GDM1 (cell line): ENCODE measurements around the gene GPS1.
A peak's percentile ranks its signal among the peaks of the same experiment; 100 is the strongest.

Experiments used
- DNase-seq: peaks from one replicate; lab custom pipeline; 2025; lab: John Stamatoyannopoulos, UW

GPS1 gene

GRCh38 chr17:82051776-82052637 is at the start of gene GPS1, which contains the start of gene RFNG:
Gene GPS1, plus strand, starts transcription at chr17:82051898. Its CDS starts 34 bp downstream, at chr17:82051932.
Gene RFNG, minus strand, starts transcription at chr17:82051811. Its CDS starts 45 bp downstream, at chr17:82051766.
- DNase-seq: peak; percentile 28

DNA sequence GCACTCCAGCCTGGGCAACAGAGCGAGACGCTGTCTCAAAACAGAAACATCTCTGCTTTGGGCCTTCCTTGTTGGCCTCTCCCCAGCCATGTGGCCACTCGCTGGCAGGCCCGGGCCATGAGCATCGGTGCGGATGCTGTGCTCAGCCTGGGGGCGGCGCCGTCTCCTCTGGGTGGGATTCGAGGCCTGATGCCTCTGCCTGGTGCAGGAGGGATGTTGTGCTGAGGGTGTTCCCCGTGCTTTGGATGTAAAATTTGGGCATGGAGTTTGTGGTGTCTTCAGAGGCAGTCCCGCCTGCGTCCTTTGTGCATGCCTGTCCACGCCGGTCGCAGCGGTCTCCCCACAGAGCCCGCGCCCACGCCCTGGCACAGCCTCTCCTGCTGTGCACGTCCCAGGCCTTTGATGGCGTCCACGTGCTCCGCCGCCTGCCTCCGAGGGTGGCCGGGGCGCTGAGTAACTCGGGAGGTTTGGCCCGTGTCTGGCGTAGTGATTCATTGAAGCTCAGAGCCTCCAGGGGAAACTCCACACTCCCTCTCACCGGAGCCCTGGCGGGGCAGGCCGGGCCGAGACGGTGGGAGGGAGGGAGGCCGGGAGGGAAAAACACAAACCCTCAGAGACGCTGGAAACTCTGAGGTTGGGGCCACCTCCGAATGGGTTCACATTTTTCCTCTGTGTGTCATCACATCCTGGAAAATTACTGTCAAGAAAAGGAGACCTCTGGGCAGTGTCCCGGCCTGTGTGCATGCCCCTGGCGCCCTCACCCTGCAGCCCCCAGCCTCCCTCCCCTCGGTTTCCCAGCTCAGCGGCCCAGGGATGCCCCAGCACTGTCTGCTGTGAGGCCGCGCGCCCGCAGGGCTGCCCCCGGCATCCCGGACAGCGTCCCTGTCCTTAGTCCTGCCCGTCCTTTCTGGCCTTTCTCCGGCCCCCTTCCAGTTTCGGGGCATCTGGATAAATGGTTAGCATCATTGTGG is 48.0 kb upstream of the GPS1 start:
- DNase-seq: no peak

DNA sequence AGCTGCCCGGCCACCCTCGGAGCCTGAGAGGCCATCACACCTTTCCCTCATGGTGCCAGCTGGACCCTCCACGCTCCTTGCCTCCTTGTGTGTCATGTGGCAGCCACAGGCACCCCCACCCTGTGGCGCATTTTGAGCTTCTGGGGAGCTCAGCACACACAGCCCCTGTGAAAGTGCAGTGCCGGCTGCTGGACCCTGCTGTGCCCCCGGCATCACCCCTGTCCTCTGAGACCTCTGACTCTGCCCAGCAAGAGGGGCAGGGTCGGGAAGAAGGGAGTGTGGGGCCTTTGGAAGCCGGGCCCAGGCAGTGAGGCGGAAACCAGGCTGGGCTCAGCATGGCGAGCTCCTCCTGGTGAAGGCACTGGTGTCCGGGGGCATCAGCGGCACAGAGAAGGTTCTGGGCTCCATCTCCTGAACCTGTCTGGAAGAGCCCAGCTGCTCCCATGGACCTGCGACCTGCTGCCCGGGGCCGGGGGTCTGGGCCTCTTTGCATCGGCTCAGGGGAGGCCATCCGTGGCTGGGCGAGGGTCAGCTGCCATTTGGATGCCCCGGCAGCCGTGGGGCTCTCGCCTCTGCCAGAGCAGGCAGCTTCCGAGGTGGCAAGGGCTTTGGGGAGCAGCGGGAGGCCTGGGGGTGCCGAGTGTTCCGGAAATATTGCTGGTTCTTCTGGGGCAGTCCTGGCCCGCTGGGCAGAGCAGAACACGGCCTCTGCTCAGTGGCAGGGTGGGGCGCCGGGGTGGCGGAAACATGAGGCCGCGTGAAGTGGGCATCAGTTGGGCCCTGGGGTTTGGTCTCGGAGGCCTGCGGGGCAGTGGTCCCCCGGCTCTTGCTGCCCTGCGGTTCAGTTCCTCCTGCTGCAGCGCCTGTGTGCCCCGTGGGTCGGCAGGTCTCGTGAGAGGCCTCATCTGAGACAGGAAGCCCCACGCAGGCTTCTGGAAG is 46.9 kb upstream of the GPS1 start:
- DNase-seq: no peak

DNA sequence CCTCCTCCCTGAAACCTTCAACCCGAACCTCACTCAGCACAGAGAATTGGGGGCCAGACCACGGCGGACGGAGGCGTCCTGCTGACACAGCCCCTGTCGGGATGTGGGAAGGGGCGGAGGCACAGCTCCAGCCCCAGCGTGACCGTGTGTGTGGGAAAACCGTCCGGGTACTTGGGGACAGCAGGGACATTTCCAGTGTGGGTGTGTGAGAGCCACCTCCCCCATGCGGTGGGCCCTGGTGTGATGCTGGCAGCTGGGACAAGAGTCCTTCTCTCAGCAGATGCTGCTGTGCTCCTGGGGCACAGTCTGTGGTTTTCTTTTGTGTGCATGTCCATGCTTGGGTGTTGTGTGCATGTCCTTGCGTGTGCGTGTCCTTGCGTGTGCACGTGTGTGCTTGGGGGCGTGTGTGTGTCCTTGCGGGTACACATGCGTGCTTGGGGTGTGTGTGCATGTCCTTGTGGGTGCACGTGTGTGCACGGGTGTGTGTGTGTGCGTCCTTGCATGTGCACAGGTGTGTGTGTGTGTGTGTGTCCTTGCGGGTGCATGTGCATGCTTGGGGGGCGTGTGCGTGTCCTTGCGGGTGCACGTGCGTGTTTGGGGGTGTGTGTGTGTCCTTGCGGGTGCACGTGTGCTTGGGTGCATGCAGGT is 45.9 kb upstream of the GPS1 start:
- no peak for DNase-seq

DNA sequence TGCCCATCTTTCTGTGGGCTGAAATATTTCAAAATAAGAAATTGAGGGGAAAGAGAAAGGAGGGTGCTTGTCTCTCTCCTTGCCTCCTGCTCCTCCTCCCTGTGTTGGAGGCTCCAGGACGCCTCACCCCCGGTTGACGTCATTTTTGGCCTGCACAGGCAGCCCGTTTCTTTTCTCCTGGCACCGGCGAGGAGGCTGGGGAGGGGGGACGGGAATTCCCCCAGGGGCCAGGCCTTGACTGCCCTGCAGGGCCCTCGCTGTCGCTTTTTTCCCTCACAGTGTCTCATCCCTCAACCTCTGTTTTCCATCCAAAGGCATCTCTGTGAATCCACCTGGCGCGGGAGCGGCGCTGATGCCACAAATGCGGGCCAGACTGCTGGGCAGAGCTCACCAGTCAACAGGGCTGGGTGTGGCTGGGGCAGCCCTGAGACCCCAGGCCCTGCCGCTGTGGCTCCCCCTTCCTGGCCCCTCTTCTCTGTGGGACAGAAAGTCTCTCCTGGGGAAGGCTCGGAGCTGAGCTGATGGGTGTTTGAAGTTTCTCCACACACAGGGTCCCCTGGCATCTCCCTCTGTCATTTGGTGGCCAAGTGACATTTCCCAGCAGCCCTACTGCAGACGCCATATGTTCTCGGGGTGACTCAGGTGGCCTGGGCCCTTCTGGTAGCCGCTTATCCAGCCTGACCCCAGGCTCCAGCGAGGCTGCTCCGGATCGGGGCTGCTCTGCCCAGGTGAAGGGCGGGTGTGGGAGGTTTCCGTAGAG is 45.0 kb upstream of the GPS1 start:
- no peak for DNase-seq

DNA sequence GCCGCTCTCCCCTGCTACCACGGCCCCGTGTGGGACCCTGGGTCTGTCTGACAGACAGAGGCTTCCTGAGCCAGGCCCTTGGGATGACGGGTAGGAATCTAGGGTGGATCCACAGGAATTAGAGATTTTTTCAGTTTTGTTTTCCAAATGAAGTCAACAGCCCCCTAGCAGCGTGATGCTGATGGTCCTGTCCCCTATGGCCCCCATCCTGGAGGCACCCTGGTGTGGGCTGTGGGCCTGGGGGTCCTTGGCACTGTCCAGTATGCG is 44.5 kb upstream of the GPS1 start:
- no peak for DNase-seq

GRCh38 chr17:82007495-82008257 is 44.0 kb upstream of the GPS1 start:
- no peak for DNase-seq

- no peak for DNase-seq
Measured at GRCh38 chr17:82008258-82008940, 43.3 kb upstream of the GPS1 start.

- no peak for DNase-seq
Measured at GRCh38 chr17:82008941-82009405, 42.7 kb upstream of the GPS1 start.

DNA sequence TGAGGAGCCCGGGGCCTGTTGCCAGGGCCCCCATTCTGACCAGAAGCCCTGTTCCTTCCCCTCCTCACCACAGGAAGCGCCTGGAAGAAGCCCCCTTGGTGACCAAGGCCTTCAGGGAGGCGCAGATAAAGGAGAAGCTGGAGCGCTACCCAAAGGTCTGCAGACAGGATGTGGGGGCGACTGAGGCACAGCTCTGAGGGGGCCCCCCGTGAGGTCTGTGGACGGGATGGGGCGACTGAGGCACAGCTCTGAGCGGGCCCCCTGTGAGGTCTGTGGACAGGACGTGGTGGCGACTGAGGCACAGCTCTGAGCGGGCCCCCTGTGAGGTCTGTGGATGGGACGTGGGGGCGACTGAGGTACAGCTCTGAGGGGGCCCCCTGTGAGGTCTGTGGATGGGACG is 42.3 kb upstream of the GPS1 start:
- DNase-seq: no peak

DNA sequence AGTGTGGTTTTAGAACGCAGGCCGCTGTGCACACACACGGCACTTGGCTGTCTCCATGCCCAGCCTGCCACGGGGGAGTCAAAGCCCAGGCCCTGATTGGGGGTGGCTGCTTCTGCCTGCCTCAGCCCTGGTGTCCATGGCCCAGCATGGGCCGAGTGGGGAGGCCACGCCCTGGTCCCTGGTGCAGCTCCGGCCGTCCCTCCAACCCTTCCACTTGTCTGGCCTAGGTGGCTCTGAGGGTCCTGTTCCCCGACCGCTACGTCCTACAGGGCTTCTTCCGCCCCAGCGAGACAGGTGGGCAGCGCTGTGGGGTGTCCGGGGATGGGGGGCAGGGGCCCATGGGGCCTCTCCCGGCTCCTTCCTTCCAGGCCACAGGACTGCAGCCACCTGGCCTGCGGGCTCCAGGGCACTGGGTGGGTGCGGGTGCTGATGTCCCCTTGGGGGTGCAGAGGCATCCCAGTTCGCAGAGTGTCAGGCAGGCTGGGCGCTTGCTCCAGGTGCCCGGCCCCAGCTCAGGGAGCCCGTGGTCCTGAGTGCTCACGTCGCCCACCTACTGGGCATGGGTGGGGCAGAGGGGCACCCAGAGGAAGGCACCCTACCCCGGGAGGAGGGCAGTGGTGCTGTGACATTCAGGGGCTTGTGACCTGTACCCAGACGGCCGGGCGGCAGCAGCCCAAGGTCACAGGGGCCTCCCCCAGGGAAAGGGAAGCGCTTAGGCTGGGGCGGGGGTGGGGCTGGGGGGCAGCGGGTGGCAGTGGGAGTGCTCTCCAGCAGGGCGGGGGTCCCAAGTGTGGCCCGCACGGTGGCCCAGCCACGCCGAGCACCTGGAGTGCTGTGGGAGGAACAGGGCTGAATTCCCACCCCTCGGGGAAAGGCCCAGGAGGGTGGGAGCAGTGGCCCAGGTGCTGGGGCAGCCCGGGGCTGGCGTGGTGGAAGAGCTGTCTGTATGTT is 40.8 kb upstream of the GPS1 start:
- DNase-seq: no peak

DNA sequence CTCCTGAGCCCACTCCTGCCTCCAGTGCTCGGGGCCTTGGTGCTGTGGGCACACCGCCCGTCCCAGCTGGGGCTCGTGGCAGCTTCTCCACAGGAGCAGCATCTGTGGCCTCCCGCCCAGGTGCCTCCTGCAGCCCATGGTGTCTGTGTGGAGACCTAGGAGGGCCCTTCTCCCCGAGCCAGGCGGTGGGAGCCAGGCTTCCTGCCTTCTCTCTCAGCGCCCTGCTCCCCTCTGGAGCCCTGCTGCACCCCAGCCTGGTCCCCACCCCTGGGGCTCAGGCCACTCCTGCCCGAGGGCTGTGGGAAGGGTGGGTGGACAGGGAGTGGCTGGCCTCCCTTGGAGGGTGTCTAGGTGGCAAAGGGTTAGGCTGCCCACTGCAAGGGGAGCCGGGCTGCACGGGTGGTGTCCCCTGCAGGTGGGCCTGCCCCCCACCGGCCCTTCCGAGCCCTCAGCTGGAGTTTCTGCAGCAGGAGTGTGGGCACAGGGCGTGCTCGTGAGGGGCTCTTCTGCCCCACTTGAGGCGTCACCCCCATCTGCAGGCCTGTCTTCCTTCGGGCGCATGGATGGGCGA is 40.0 kb upstream of the GPS1 start:
- no peak for DNase-seq

GRCh38 chr17:82012261-82012639 is 39.4 kb upstream of the GPS1 start:
- no peak for DNase-seq

DNA sequence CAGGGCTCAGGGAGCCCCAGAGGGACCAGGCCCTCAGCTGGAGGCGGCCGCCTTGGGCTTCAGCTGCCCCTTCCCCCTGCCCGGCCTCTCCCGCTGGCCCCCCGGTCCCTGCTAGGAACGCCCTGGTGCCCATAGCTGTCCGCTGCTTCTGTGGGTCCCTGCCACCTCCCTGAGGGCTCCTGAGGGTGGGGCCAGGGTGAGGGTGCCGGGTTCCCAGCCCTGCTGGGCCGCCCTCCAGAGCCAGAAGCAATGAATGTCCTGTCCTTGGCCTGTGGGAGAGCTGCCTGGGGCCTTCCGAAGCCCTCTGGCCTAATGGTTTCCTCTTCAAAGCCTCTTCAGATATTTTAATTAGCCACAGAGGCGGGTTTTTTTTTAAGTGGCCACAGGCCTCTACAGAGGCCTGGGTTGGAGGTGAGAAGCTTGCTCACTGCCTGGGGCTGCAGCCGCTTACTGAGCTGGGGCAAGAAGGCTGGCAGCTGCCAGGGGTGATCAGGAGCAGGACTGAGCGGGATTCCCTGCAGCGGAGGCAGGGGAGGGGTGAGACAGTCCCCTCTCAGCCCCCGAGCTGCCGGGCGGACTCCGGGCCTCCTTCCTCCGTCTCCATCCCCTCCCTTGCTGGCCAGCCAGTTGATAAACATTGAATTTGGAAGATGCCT is 38.9 kb upstream of the GPS1 start:
- no peak for DNase-seq

DNA sequence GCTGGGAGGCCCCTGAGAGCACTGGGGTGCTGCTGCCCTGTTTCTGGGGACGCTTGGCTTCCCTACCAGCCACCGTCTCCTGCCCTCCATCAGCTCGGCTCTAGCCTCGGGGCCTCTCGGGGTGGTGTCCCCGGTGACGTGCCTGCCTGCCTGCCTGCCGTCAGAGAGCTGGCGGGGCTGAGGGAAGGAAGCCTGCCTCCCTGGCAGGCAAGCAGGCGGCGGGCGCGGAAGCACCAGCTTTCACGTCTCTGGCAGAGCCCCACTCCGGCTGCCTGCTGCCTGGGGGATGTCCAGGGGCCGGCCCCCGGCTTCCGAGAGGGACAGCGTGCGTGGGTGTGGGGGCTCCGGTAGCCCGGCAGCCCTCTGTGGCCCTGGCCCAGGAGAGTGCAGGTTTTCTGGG is 38.4 kb upstream of the GPS1 start:
- no peak for DNase-seq

DNA sequence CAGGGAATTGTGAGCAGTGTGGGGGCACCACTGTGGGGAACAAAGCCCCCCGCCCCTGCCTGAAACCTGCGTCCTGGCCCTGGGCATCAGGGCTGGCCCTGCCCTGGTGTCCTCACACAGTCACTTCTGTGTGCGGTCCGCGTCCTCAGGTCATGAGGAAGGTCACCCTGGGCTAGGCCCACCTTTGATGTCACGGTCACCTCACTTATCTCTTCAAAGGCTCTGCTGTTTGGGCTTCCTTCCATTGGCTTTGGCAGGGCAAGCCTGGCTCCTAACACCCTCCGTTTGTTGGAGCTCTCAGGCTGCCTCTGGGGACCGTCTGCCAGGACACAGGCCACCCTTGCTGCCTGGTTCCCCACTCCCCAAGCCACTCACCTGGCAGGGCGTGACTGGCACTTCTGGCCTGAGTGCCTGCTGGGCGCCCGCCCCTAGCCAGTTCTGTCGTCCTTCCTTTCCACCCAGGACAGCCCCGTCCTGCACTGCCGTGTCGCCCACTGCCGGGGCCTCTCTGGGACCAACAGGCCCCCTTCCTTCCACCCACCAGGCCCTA is 37.9 kb upstream of the GPS1 start:
- DNase-seq: no peak

GRCh38 chr17:82014432-82014831 is 37.3 kb upstream of the GPS1 start:
- DNase-seq: no peak
